Measurements from ENCODE around the gene MAD1L1.

Gene MAD1L1

GRCh38 chr7:1953199-1954190 is 279.2 kb downstream of the MAD1L1 start:
- Histone ChIP-seq H3K27me3 (no peaks in the 10 kb centered on the region), H3K4me1 (ENCODE audit: control insufficient read depth in 1 of 2, insufficient read depth in 1 of 2, low read depth in 1 of 2, low read length in 1 of 2) (no peaks in the 10 kb centered on the region), H3K36me3 (peaks cover 8% of the 10 kb centered on the region), H3K4me3 (ENCODE audit: low read depth in 1 of 2, low read length in 1 of 2) (no peak overlapping the region), H3K9me3 (no peaks in the 10 kb centered on the region), H3K27ac (no peak overlapping the region)
- TF ChIP-seq CTCF (IDR thresholded peaks at IDR 0.05) = no peak

GRCh38 chr7:1952781-1953180 is 280.0 kb downstream of the MAD1L1 start:
- Histone ChIP-seq H3K27ac (no peak overlapping the region), H3K4me1 (ENCODE audit: control insufficient read depth in 1 of 2, insufficient read depth in 1 of 2, low read depth in 1 of 2, low read length in 1 of 2) (no peaks in the 10 kb centered on the region), H3K27me3 (no peaks in the 10 kb centered on the region), H3K36me3 (peaks cover 8% of the 10 kb centered on the region), H3K4me3 (ENCODE audit: low read depth in 1 of 2, low read length in 1 of 2) (no peak overlapping the region), H3K9me3 (no peaks in the 10 kb centered on the region)
- no peak for TF ChIP-seq CTCF (IDR thresholded peaks at IDR 0.05)

GRCh38 chr7:1952169-1952760 is 280.5 kb downstream of the MAD1L1 start:
- no peak overlapping the region for H3K27ac ChIP-seq
- H3K9me3 ChIP-seq = no peaks in the 10 kb centered on the region
- no peak for TF ChIP-seq CTCF (IDR thresholded peaks at IDR 0.05)
- H3K27me3 ChIP-seq = no peaks in the 10 kb centered on the region
- H3K4me3 ChIP-seq (ENCODE audit: low read depth in 1 of 2, low read length in 1 of 2) = no peak overlapping the region
- no peaks in the 10 kb centered on the region for H3K4me1 ChIP-seq (ENCODE audit: control insufficient read depth in 1 of 2, insufficient read depth in 1 of 2, low read depth in 1 of 2, low read length in 1 of 2)
- peaks cover 8% of the 10 kb centered on the region for H3K36me3 ChIP-seq

- H3K9me3 ChIP-seq = no peaks in the 10 kb centered on the region
- H3K36me3 ChIP-seq = peaks cover 4% of the 10 kb centered on the region
- H3K27me3 ChIP-seq = no peaks in the 10 kb centered on the region
- no peak overlapping the region for H3K4me3 ChIP-seq (ENCODE audit: low read depth in 1 of 2, low read length in 1 of 2)
- no peak for TF ChIP-seq CTCF (IDR thresholded peaks at IDR 0.05)
- no peaks in the 10 kb centered on the region for H3K4me1 ChIP-seq (ENCODE audit: control insufficient read depth in 1 of 2, insufficient read depth in 1 of 2, low read depth in 1 of 2, low read length in 1 of 2)
- H3K27ac ChIP-seq = no peak overlapping the region
Observed at GRCh38 chr7:1951600-1951999, 281.1 kb downstream of the MAD1L1 start.

GRCh38 chr7:1951159-1951536 is 281.6 kb downstream of the MAD1L1 start:
- no peaks in the 10 kb centered on the region for H3K9me3 ChIP-seq
- no peak overlapping the region for H3K4me3 ChIP-seq (ENCODE audit: low read depth in 1 of 2, low read length in 1 of 2)
- H3K27me3 ChIP-seq = no peaks in the 10 kb centered on the region
- H3K36me3 ChIP-seq = no peaks in the 10 kb centered on the region
- no peak overlapping the region for H3K27ac ChIP-seq
- no peaks in the 10 kb centered on the region for H3K4me1 ChIP-seq (ENCODE audit: control insufficient read depth in 1 of 2, insufficient read depth in 1 of 2, low read depth in 1 of 2, low read length in 1 of 2)
- TF ChIP-seq CTCF (IDR thresholded peaks at IDR 0.05) = no peak
